GM19372 (cell line): ENCODE results near the gene POLR1A.
A peak's percentile ranks its signal among the peaks of the same experiment; 100 is the strongest.

Source experiments
- ATAC-seq: cut with Tn5 transposase; IDR thresholded peaks from one replicate; pipeline ENCODE4 v1.9.1; 2021; ENCODE audit warnings: mild to moderate bottlenecking, low read depth, moderate library complexity; ENCODE audit not compliant: unreplicated experiment

POLR1A gene

GRCh38 chr2:86039178-86039962 is 66.3 kb downstream of the POLR1A start:
- ATAC-seq, result no peak

- no peak for ATAC-seq
Observed at GRCh38 chr2:86038291-86039081, 67.2 kb downstream of the POLR1A start.

DNA sequence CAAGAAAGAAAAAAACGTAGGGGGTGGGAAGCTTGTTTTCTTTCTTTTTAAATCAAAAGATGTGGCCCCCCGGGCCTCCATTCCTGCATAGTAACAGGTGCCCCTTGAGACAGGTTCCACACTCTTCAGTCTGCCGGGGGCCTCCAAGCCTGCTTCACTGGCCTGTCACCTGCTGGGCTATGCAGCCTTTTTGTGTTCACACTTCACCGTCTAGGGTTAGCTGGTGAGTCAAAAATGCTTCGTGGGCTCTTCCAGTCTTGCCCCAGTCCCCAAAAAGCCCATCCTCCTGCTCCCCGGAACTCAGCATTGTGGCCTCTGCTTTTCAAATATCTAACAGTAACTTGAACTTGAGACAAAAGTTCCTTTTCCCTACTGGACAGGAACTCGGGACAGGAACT is 67.9 kb downstream of the POLR1A start:
- no peak for ATAC-seq

DNA sequence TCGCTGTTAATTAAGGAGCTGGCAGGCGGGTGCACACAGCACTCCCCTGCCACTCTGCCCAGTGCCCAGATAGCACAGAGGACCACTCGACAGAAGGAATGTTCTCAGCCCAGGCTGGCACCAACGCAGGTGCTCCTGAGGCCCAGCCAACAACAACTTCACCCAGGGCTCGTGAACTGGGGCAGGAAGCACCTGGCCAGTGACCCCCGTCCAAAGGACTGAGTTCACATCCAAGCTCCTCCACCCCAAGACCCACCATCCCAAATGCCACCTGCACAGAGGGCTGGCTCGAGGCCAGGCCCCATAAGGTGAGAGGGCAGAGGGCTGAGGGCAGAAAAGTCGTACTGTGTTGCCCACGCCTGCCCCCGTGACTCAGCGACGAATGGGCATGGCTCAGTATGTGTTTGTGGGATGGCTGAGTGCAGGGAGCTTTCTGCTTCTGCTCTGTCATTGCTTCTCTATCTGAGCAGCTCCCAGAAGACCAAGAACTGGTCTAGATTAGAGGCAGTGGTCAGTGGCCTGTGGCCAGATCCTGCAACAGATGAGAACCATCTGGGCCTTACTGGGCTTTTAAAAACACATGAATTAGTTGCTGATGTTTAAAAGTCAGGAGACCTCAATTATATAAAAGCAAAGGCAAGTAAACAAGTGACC is 68.4 kb downstream of the POLR1A start:
- ATAC-seq, result no peak

DNA sequence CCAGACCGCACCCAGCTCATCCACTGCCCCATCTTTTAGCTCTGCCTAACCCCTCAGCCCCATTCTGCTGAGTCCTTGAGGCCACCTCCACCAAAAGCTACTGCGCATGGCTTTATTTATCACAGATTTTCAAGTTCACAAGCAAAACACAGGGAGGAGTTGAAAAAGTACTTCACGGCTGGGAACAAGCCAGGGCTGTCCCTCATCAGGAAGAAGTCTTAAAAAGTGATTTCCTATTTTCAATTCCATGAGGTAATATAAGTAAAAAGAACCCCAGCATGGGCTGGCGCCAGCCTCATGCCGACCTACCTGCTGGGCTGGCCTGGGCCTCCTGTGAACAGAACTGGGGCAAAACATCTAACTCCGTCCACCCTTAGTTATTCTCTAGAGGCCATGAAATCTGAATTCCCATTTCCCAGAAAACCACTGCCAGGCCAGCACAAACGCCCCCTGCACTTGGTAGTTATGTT is 69.0 kb downstream of the POLR1A start:
- no peak for ATAC-seq

- ATAC-seq, result peak; percentile 76
Observed at GRCh38 chr2:86035883-86036668, 69.6 kb downstream of the POLR1A start.

GRCh38 chr2:86035376-86035882 is 70.3 kb downstream of the POLR1A start:
- ATAC-seq, result no peak

DNA sequence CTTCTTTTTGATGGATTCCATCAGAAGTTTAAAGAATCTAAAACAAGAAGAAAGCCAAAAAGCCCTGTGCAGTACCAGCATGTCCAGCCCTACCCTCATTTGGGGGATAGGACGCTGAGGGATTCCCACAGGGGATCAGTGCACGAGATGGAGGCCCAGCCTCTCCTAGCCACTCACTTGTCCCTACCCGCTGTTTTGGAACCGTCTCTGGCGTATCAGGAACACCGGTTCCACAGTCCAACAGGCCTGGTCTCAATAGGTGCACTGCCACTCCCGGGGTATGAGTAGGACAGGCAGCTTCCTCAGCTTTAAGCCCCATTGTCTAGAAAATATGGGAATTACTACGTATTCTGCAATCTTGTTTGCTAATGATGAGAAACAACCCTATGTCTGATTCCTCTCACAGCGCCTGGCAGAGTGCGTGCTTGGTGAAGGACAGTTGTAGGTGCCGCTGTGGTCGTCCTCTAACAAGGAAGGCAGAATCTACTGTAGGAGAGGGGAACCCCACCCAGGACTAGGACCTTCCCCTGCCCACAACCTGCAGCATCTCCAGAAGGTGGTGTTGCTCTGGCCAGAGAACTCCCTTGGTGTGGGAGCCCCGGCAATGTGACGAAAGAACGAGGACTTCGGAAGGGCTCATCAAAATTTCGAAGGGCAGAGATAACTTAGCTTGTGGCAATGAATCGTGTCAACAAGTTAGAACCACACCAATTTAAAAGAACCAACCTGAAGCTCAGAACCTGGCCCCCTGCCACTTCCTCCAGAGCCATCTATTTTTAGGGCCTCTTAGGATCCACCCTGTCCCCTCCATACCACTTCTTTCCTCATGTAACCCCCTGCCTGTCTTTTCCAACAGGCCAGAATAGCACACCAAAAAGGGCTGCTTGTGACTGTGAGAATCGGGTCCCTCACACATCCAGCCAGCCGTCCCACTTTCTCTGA is 71.7 kb downstream of the POLR1A start:
- no peak for ATAC-seq

DNA sequence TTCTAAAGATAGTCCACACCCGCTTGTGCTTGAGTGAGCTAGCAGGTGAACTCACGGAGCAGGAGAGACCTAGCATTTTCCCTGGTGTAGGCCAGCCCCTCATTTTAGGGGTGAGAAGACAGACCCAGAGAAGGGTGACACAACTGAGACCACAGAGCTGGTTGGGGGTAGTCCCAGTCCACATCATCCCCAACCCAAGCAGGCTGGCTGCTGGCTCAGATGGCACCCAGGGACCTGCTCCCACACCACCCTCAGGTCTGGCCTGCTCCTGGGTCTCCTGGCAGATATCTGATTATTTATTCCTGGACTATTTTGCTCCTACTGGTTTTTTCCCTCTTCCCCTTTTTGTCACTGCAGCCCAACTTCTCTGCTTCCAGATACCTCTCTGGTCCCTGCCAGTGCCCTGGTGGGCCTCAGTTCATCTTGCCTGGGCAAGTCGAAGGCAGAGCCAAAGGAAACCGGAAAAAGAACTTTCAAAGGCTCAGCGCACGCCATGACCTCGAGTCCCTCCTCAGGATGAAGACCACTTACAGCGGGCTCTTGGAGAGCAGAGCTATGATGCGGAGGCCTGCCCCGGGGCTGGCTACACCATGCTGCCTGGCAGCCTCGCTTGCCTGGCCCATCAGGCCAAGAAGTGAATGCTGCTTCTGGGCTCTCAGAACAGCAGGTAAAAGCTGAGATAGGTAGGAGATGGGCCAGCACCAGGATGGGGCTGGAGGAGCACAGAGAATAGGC is 72.7 kb downstream of the POLR1A start:
- no peak for ATAC-seq

- ATAC-seq, result no peak
Observed at GRCh38 chr2:86031606-86032005, 74.1 kb downstream of the POLR1A start.

GRCh38 chr2:86031151-86031550 is 74.5 kb downstream of the POLR1A start:
- no peak for ATAC-seq

GRCh38 chr2:86029873-86030272 is 75.8 kb downstream of the POLR1A start:
- no peak for ATAC-seq

- ATAC-seq, result no peak
Observed at GRCh38 chr2:86028766-86029381, 76.8 kb downstream of the POLR1A start.

DNA sequence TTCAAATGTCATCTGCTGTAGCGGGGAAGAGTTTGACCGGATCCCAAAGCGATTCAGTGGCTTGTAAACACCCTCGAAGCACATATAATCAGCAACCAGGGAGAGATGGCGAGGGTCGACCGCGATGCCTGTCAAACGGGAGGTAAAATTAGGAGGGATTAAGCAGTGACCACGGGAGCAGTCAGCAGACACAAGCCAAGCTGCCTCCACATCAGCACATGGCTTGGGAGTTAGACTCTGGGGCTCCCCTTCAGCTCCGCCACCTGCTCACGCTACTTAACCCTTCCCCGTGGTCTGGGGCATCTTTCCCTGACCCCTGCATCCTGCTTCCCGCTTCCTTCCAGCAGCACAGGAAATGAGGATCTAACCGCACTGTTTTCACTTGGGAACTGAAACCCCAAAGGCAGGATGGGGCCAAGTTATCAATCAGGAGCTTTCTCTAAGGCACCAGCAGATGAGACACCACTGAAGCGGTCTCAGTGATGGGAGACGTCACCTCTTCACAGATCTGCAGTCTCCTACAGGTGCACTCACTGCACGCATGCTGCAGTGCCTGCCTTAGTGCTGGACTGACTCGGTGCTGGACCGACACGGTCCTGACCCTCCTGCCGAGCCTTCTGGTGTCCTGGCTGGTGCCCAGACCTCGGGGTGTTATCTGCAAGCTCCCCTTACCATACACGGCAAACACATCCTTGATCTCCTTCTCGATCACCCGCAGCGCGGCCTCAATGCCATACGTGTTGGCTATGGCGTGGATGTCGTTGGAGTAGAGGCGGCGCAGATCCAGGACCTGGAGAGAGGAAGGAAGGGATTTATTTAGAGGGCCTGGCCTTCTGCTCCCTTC is 77.5 kb downstream of the POLR1A start:
- ATAC-seq, result no peak

- no peak for ATAC-seq
Observed at GRCh38 chr2:86027196-86027921, 78.3 kb downstream of the POLR1A start.

- no peak for ATAC-seq
Observed at GRCh38 chr2:86026744-86027065, 79.0 kb downstream of the POLR1A start.
